ENCODE measurements around the gene NUDCD2. TPM values are rescaled to one million over a fixed set of nuclear protein-coding genes. Genes with fewer than 3 reads are reported as not detected.
"Not testable (repeated sequence)": the region's sequence is repeated elsewhere in the genome, so short reads cannot be mapped to it uniquely, and the experiment has no call there.

NUDCD2 gene
- total RNA-seq, 4 donors from 2014 or later: 3.1 to 8.5 (median 6.7) TPM

- no peak for TF ChIP-seq POLR2A (IDR thresholded peaks at IDR 0.05)
- intact Hi-C loops (cut with DNase I; ENCODE audit: low total_unique reads): no loop called here
- WGBS, 2 donors: 42% methylated on average over 3 of the region's 3 CpGs
- no peak overlapping the region for H3K4me3 ChIP-seq (ENCODE audit: low read depth, poor library complexity, severe bottlenecking)
- DNase-seq (ENCODE audit: low spot score in 2 of 2): no peak
Observed at GRCh38 chr5:163434401-163434866, 25.5 kb downstream of the NUDCD2 start.

DNA sequence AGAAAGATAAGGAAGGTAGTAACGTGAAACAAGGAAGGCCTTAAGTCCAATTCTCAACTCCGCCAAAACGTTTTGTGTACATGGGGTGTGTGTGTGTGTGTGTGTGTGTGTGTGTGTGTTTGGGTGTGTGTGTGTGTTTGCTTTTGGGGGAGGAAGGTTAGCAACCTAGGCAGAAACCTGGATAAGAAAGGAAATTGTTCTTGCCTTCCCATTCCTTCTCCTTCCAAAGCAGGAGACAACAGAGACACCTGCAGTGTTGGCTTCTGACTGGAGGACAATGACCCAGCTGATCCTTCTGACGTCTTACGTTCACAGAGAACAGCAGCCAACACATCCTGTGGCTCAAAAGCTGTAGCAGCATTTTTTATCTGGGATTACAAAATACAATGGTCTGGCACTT, 26.6 kb downstream of the NUDCD2 start:
- 62 to 76% methylated on average over 5 of the region's 5 CpGs for WGBS, 2 donors
- no peak for DNase-seq (ENCODE audit: low spot score in 2 of 2)
- TF ChIP-seq CTCF (IDR thresholded peaks at IDR 0.05) (no peak), POLR2A (IDR thresholded peaks at IDR 0.05) (no peak)
- no peak overlapping the region for H3K4me3 ChIP-seq (ENCODE audit: low read depth, poor library complexity, severe bottlenecking)
- intact Hi-C loops (cut with DNase I; ENCODE audit: low total_unique reads): no loop called here

GRCh38 chr5:163432544-163432943, 27.4 kb downstream of the NUDCD2 start:
- TF ChIP-seq POLR2A (IDR thresholded peaks at IDR 0.05): no peak
- TF ChIP-seq CTCF (IDR thresholded peaks at IDR 0.05): no peak
- H3K4me3 ChIP-seq (ENCODE audit: low read depth, poor library complexity, severe bottlenecking): no peak overlapping the region
- intact Hi-C loops (cut with DNase I; ENCODE audit: low total_unique reads): no loop called here
- DNase-seq (ENCODE audit: low spot score in 2 of 2): no peak
- 96 to 97% methylated on average over 1 of the region's 1 CpG for WGBS, 2 donors

GRCh38 chr5:163426128-163426527, 33.8 kb downstream of the NUDCD2 start:
- 57 to 69% methylated on average over 4 of the region's 4 CpGs for WGBS, 2 donors

DNA sequence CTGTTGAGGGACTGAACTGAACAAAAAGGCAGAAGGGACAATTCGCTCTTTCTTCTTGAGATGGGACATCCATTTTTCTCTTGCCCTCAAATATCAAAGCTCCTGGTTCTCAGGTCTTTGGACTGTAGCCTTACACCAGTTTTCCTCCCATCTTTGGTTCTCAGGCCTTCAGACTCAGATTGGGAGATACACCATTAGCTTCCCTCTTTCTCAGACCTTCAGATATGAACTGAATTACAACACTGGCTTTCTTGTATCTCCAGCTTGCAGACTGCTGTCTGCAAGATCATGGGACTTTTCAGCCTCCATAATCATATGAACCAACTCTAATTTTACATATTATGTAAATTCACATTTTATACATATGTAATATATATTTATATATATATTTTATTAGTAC, 35.1 kb downstream of the NUDCD2 start:
- no peak overlapping the region for H3K4me3 ChIP-seq (ENCODE audit: low read depth, poor library complexity, severe bottlenecking)
- TF ChIP-seq POLR2A (IDR thresholded peaks at IDR 0.05): no peak
- no peak for DNase-seq (ENCODE audit: low spot score in 2 of 2)
- WGBS, 2 donors: 84 to 98% methylated on average over 1 of the region's 1 CpG
- intact Hi-C loops (cut with DNase I; ENCODE audit: low total_unique reads): no loop called here

More at GRCh38 chr5:163426128-163426527, 33.8 kb downstream of the NUDCD2 start:
- H3K4me3 ChIP-seq (ENCODE audit: low read depth, poor library complexity, severe bottlenecking); DNase-seq (ENCODE audit: low spot score in 2 of 2); intact Hi-C loops (cut with DNase I; ENCODE audit: low total_unique reads): not testable (repeated sequence)

DNA sequence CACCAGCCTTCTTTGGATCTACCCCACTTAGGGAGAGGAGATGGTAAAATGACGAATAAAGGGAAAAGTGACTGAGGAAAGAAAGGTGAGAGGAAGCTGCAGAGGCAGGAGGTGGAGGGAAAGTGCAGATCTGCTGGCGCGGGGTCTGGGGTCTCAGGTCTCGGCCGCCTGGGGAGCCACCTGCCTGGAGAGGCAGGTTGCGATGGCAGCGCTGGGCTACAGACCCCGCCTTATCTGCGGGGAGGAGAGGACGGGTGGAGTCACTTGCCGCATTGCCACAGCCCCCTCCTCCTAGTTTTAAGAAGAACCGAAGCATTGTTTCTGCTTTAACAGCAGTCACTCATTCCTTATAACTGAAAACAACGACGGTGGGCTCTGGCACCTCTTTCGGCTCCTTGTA, 44.2 kb downstream of the NUDCD2 start:
- intact Hi-C loops (cut with DNase I; ENCODE audit: low total_unique reads); DNase-seq (ENCODE audit: low spot score in 2 of 2); H3K4me3 ChIP-seq (ENCODE audit: low read depth, poor library complexity, severe bottlenecking): not testable (repeated sequence)
- WGBS, 2 donors: 23 to 25% methylated on average over 15 of the region's 15 CpGs

GRCh38 chr5:163410505-163410904, 49.4 kb downstream of the NUDCD2 start:
- 70 to 74% methylated on average over 2 of the region's 2 CpGs for WGBS, 2 donors
- TF ChIP-seq CTCF (IDR thresholded peaks at IDR 0.05) (no peak), POLR2A (IDR thresholded peaks at IDR 0.05) (no peak)
- intact Hi-C loops (cut with DNase I; ENCODE audit: low total_unique reads): no loop called here
- H3K4me3 ChIP-seq (ENCODE audit: low read depth, poor library complexity, severe bottlenecking): no peak overlapping the region
- DNase-seq (ENCODE audit: low spot score in 2 of 2): no peak

GRCh38 chr5:163409384-163409783, 50.5 kb downstream of the NUDCD2 start:
- TF ChIP-seq CTCF (IDR thresholded peaks at IDR 0.05) (no peak), POLR2A (IDR thresholded peaks at IDR 0.05) (no peak)
- DNase-seq (ENCODE audit: low spot score in 2 of 2): no peak
- 62 to 73% methylated on average over 6 of the region's 6 CpGs for WGBS, 2 donors
- intact Hi-C loops (cut with DNase I; ENCODE audit: low total_unique reads): no loop called here
- H3K4me3 ChIP-seq (ENCODE audit: low read depth, poor library complexity, severe bottlenecking): no peak overlapping the region

Measured in lower leg skin (tissue), 4 donors.